Choroid plexus epithelial cell (primary cell): ENCODE results near the gene GRXCR2.

Experiments used
- DNase-seq: peaks from one replicate; pipeline ENCODE4 v3.0.0-alpha.2; 2010; ENCODE audit warnings: low read depth
- H3K4me3 ChIP-seq: 2 replicates; pipeline ENCODE4 v1.5.1; 2011; ENCODE audit warnings: low read depth, mild to moderate bottlenecking, control low read depth, low read length, moderate library complexity
- TF ChIP-seq, protein P1 (sequence below): conservative IDR thresholded peaks from 2 replicates; pipeline ENCODE4 v1.5.1; 2011; ENCODE audit warnings: low read depth, mild to moderate bottlenecking, control low read depth, inconsistent platforms, low read length, moderate library complexity

Gene GRXCR2

DNA sequence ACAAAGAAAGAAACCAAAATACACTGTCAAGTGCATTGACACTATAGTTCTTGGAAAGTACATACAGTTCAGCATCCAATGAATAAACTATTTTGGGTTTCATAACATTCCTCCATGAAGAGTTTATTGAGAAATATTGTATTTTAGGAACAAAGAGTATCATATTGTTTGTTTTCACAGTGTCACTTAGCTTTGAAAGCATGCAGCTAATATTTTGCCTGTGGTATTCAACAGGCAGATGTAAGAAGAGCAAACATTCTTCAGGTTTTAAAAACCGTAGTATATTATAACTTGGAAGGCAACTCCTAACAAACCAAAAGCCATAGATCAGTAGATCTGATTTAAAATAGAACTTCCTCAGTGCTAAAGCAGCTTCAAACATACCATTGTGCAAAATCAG is 42.2 kb downstream of the GRXCR2 start:
- TF ChIP-seq, protein P1, sequence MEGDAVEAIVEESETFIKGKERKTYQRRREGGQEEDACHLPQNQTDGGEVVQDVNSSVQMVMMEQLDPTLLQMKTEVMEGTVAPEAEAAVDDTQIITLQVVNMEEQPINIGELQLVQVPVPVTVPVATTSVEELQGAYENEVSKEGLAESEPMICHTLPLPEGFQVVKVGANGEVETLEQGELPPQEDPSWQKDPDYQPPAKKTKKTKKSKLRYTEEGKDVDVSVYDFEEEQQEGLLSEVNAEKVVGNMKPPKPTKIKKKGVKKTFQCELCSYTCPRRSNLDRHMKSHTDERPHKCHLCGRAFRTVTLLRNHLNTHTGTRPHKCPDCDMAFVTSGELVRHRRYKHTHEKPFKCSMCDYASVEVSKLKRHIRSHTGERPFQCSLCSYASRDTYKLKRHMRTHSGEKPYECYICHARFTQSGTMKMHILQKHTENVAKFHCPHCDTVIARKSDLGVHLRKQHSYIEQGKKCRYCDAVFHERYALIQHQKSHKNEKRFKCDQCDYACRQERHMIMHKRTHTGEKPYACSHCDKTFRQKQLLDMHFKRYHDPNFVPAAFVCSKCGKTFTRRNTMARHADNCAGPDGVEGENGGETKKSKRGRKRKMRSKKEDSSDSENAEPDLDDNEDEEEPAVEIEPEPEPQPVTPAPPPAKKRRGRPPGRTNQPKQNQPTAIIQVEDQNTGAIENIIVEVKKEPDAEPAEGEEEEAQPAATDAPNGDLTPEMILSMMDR = no peak
- H3K4me3 ChIP-seq = no peak overlapping the region
- peak; percentile 81 for DNase-seq

DNA sequence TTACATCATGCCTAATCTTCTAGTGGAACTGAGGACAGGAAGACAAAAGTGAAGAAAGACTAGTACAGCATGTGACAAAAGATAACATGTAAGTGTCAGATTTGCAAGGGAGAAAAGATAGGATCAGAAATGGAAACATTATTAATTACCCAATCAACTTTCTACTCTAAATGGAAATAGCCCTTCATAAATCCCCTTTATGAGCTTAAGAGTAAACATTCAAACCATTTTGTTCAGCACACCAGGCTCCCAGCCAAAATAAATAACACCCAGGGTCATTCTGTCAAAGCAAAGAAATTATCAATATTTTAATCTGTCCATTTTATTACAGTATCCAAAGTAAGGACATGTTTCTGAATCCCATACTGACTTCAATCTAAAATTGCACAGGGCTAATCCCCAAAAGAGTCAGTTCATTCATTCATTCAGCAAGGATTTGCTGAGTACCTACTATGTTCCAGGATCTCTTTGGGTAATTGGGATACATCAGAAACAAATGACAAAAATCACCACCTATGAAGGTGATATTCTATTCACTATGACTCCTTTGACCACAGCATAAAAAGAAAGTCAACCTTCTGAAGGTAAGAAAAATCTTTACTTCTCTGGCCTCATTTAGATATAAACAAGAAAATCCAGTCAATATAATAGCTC is 43.0 kb downstream of the GRXCR2 start:
- TF ChIP-seq, protein P1 = no peak
- DNase-seq = peak; percentile 39
- H3K4me3 ChIP-seq = no peak overlapping the region

DNA sequence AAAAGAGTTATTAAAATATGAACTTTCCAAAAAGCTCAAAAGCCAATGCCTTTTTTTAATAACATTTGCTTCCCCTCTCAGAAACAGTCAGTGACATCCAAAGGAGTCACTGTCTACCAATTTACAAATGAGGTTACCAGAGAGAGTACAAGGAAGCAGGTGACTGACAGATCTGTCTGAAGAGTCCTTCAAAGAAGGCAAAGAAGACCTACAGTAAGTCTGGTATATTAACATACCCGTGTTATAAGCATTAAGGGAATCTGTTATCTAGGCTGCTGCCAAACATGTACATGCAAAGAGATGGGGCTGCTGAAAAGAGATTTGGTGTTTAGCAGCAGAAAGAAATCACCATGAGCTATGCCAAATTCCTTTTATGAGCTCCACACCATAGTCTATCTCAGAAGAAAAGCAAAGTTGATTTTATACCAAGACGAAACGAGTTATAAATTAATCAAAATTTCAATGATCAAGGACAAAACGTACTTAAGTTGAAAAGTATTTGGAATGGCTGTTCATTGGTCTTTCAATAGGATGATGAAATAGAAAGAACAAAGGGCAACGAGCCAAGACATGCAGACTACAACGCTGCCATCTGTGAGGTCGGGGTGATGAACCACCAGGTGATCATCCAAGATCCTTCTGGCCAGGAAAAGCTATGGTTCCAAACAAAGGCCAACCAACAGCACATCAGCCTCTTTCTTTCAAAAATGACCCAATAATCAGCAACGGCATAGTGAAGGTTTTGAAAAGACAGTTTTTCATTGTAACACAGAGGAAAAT is 45.7 kb downstream of the GRXCR2 start:
- no peak overlapping the region for H3K4me3 ChIP-seq
- TF ChIP-seq, protein P1 = no peak
- DNase-seq = no peak

DNA sequence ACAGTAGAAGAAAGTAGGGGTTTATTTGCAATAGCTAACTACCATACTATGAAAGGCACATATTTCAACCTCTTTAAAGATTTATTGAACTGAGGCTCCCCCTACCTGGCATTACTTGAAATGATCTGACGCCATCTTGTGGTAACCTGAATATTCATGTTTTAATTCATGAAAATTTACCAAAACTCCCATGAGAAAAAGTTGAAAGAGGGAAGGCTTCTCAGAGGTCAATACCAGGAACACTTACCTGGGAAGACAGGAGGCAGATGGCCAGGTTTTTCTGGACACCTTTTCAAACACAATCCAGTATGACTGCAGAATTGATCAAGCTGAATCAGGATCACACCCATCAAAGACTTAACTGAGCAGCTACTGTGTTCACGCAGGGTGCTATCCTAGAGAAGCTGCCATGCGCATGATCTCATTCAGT is 47.0 kb downstream of the GRXCR2 start:
- H3K4me3 ChIP-seq = no peak overlapping the region
- DNase-seq = peak; percentile 84
- TF ChIP-seq, protein P1 = peak; percentile 78

DNA sequence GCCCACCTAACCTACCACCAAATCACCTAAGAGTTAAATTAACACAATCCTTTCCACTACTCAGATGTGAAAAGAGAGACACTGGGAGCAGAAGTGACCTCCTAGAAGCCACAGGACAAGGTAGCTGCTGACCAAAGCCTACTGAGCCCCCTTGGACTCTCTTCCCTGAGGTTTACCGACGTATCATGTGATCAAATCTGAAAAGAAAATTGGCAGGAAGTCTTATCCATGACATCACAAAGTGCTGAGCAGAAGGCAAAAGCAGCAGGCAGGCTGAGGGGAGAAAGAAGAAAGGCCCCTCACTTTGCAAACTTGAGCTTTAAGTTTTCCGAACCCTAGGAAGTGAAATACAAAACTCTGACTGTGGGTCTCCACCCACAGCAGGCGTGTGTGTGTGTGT is 48.8 kb downstream of the GRXCR2 start:
- peak; percentile 65 for DNase-seq
- no peak overlapping the region for H3K4me3 ChIP-seq
- TF ChIP-seq, protein P1 = no peak

DNA sequence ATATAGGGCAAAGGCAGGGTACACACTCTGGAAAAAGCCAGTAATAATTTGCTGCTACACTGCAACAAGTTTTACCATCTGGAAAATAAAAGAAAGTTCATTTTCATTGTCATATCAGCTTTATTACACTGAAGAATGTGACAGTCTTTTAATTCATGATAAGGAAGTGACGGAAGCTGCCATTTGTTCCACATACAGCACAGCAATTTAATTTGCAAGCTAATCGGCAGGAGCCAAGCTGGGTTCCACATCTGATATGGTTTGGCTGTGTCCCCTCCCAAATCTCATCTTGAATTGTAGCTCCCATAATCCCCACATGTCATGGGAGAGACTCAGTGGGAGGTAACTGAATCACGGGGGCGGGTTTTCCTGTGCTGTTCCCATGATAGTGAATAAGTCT is 54.2 kb downstream of the GRXCR2 start:
- DNase-seq = no peak
- TF ChIP-seq, protein P1 = no peak
- H3K4me3 ChIP-seq = no peak overlapping the region
